ENCODE measurements around the gene SLC17A9. TPM values are rescaled to one million over a fixed set of nuclear protein-coding genes. Genes with fewer than 3 reads are reported as not detected.

The SLC17A9 gene
- polyA plus RNA-seq (ENCODE audit: insufficient read length), result 1.7 TPM
- long read RNA-seq, donor 1, result 0 reads
- long read RNA-seq, donor 2, result 0 reads
- long read RNA-seq, donor 3, result 0 reads
- long read RNA-seq, donor 4, result 0 reads
- long read RNA-seq, donor 5, result 0 reads
- long read RNA-seq, donor 6, result 0 reads
- long read RNA-seq, donor 7, result 0 reads
- long read RNA-seq, donor 8, result 0 reads

GRCh38 chr20:62952373-62952967 is at the start of gene SLC17A9:
SLC17A9 (plus strand) TSS chr20:62952709; CDS start chr20:62952831, 122 bp downstream.
- DNase-seq, result peak; percentile 24

DNA sequence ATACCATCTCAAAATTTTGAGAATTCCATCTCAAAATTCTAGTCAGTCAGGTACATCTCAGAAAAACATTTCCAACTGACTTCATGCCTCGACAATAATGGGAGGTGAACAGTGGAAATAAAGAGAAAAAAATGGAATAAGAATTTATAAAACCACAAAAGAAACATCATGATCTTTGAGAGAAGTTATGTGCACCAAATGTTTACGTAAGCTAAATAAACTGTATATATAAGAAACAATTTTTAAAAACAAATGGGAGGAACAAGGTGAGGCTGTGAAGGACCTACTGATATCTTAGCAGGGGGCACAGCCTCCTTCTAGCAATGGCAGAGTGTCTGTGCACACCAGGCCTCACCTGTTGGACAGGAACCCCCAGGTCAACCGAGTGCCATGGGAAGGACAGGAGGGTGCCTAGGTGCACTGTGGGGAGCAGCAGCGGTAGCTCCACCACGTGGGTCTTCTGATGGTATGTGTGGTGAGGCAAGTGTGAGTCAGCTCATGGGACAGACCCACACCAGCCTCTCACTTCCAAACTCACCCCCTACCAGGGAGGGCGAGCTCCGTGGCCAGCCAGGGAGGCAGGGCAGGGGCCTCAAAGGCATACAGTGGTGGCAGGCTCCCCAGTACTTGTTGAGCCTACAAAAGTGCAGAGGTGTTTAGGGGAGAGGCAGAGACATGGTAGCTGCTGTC is 49.4 kb upstream of the SLC17A9 start:
- DNase-seq, result no peak

DNA sequence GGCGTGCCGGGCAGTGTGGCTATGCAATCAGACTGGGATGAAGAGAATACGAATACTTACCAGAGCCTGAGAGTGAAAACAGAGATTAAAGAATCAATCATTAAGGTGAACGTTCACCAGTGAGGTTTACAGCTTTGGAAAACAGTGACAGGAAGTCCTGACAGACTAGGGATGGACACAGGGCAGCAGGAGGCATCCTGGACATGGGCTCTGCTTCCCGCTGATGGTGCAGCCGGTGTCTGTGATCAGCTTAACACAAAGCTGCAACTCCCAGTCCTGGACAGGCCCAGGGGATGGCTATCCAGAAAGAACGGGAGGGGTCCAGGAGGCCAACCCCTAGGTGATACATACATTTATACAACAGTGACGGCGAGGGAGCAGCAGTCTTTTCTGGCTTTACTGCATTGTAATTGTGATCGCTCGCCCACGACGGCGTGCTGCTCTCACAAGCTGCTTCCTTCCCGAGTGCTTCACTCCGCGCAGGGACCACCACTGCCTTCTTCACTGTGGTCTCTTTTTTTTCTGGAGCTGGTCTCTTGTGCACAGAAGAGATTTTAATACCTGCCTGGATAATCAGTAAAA is 46.9 kb upstream of the SLC17A9 start:
- no peak for DNase-seq

GRCh38 chr20:62906209-62906608 is 46.3 kb upstream of the SLC17A9 start:
- no peak for DNase-seq

DNA sequence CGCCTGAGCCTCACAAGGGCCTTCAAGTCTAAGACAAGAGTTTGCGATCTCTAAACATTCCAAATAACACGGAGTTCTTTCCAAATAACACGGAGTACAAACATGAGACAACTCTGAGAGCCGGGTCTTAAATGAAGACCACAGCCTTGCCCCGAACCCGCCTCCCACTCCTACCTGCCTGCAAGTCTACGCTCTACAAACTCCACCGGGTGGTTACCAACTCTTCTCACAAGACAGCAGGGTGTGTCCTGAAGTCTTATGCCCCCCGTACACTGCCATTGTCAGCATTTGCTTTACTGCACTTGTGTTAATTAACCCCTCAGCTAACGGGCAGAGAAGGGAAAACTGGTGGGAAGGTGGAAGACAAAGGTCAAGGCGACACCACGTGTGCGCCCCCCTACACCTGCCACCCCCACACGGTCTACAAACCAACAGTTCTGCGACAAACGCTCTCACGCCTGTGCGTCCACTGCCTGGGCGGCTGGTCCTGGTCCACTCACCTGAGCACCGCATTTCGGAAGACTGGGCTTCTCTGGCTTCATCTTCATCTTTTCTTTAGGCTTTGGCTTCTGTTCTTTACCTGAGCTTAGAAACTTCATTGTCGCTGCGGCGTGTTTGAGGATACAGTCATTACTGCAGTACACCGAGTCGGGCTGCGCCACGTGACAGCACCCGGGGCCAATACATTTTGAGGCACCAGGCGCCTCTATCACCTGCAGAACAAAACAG is 45.7 kb upstream of the SLC17A9 start:
- no peak for DNase-seq

DNA sequence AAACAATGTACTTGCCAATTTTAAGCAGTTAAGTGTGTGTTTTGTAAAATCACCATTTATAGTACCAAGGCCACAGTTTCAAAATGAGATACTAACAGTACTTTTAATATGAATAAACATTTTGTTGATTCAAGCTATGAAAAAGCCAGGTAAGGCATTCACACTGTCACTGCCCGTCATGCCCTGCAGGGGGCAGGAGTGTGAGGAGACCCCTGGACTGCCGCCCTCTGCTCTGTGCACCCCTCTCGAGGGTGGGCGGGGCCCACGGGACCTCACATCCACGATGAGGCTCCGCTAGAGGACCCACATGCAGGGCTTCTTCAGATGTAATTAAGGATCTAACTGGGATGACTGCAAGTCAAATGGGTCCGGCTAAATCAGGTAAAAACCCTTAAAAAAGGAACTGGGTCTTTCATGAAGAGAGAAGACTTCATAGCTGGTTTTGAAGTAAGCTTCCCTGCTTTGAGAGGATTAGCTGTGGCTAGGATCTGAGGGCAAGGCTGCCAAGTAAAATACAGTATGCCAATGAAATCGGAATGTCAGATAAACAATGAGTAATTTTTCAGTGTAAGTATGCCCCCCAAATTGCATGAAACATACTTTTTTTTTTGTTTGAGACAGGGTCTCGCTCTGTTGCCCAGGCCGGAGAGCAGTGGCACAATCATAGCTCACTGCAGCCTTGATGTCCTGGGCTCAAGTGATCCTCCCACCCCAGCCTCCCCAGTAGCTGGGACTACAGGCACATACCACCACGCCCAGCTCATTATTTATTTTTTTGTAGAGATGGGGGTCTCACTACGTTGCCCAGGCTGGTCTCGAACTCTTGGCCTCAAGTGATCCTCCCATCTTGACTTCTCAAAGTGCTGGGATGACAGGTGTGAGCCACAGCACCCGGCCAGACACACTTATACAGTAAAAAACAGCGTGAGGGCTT is 44.9 kb upstream of the SLC17A9 start:
- no peak for DNase-seq

DNA sequence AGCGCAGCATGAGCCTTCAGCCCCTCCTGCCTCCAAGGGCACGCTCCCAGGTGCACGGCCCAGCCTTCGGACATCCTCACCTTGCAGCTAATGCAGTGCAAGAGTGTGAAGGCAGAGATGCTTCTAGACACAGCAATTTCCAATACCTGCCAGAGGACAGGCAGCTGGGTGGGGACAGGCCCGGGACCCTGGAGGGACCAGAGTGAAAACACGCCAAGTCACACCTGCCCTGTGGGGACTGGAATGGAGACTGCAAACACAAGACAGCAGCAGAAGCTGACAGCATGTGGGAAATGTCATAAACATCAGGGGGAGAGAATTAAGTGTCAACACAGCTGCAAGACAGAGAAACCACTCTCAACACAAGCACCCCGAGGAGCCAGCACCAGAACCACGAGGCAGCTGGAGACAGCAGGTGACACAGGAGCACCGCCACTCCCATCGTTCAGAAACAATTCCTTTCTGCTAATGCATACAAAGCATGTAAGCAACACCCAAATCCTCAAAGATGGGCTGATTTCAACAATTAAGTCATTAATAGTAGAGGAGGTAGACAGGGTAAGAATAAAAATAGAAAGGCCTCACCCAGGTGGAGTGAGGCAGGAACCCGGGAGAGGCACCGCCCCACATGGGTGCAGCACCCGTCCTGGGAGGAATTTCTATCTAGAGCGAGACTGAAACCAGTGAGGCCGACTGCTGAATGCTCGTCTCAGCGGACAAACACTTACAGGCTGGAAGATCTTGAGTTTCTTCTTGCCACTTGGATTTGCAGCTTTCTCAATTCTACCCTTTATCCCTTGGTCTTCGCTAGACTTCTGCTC is 43.3 kb upstream of the SLC17A9 start:
- DNase-seq, result no peak

DNA sequence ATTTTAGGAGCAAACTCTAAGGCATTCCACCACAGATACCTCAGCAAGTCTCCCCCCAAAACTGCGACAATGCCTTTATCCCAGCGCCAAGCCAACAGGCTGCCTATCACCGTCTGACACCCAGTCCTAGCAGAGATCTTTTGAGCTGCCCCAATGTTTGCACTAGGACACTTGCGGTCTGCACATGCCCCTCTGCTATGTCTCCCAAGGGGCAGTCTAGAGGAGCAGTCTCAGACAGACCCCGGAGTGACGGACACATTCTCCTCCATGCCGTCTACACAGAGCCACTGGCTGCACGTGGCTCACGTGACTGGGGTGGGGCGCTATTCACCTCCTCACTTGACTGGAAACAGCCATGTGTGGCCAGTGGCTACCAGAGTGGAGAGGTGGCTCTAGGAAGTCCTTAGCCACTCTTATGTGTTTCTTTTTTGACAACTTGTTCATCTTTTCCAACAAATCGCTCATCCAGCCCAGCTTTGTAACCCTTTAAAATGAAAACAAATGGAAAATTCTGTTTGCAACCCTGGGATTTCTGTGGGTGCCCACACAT is 42.2 kb upstream of the SLC17A9 start:
- no peak for DNase-seq

DNA sequence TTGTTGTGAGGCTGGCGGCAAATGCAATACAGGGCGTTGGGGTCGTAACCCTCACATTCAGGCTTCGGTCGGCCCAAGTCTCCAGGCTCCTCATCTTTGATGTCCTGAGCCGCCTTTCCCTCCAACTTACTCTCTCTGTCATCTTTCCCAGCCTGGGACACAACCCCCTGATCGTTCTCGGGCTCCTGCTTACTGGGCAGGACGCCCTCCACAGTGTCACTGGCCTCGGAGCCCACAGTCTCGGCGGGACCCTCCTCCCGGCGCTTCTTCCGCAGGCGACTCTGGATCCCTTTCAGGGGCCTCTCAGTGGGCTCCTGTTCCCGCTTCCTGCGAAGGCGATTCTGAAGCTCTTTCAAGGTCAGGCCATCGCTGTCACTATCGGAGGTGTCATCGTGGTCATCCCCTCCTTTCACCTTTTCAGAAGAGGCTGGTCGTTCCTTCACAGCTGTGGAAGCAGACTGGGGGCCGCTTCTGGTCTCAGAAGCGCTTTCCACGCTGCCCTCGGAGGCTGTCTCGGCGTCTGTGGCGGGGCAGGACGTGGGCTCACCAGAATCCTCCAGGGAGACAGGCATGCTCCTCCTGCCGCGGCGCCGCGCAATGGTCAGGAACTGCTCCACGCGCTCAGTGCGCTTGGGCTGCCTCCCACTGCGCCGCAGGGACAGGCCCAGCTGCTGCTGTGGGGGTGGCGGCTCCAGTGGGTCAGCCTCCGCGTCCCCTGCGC is 41.6 kb upstream of the SLC17A9 start:
- no peak for DNase-seq

- no peak for DNase-seq
Observed at GRCh38 chr20:62911701-62912280, 40.7 kb upstream of the SLC17A9 start.

GRCh38 chr20:62913043-62913630 is 39.4 kb upstream of the SLC17A9 start:
- no peak for DNase-seq

- no peak for DNase-seq
Observed at GRCh38 chr20:62914436-62914835, 38.1 kb upstream of the SLC17A9 start.

DNA sequence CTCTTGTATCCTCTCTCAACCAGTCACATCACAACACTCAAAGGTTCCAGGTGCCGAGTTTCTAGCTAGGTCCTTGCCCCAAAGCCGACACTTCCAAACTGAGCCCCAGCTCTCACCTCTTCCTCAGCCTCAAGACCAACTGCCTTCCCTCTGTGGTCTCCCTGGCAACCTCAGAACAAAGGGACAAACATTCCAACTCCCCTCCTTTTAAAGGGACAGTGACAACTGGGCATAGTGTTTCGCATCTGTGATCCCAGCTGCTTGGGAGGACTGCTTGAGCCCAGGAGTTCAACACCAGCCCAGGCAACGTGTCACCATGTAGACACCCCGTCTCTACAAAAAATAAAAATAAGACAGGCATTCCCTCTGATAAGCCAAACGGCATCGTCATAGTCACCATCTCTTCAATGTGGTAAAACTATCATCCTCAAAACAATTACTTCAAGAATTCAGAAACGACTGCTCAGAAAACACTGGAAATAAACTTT is 37.5 kb upstream of the SLC17A9 start:
- peak; percentile 55 for DNase-seq

- DNase-seq, result no peak
Observed at GRCh38 chr20:62916703-62917476, 35.6 kb upstream of the SLC17A9 start.

DNA sequence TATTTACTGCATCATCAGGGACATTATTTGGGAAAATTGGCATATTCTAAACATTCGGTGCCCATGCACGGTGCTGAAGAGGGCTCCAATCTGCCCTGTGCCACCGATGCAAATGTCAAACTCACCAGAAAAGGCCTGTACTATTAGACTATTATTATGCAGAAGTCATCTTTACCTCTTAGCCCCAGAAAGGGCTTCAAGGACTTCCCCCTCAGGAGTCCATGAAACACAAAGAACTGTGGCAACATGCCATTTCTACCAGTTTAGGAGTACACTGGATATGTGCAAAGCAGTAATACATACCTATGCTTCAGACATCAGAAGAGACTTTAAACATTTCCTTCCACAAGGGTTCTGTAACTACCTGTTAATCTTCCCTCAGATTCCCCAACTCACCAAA is 34.8 kb upstream of the SLC17A9 start:
- DNase-seq, result no peak

DNA sequence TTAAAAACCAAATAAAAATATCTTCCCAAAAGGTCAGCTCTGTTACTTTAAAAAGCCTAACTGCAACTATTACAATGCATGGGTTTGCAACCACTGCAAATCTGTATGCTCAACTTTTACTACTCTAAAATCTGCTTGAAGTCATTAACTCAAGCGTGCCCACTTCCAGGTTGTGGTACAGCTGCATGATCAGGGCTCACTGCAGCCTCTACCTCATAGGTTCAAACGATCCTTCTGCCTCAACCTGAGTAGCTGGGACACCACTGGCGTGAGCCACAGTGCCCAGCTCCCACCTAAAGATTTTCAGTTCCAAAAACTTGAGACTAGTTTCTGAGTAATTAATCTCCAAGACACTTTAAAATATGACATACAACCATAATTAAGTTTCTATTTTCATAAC is 34.4 kb upstream of the SLC17A9 start:
- no peak for DNase-seq

DNA sequence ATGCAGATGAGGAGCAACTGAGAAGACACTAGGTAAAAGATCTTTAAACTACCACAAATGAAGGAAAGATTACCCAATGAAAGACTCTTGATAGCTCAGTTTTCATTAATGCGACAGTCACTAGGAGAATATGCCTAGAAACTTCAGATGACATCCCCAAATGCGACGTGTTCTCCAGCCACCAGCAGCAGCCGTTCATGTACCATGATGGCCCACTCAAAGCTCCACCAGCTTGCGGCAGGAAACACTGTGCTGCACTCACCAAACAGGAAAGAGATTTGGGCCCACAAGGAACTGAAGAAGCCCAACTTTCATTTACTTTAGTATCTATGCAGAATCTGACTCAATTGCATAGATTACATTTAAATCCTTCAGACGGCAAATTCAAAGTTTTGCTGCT is 33.7 kb upstream of the SLC17A9 start:
- no peak for DNase-seq

All from left kidney (tissue), 8 donors.